Left cardiac atrium (tissue), 4 donors: ENCODE results near the gene CDC14A. TPM values are rescaled to one million over a fixed set of nuclear protein-coding genes. Genes with fewer than 3 reads are reported as not detected.
A peak's percentile ranks its signal among the peaks of the same experiment; 100 is the strongest.
"Not testable (repeated sequence)": the region's sequence is repeated elsewhere in the genome, so short reads cannot be mapped to it uniquely, and the experiment has no call there.

Experiments used
- ATAC-seq, 2 donors: fragments of 200-7000 bp; cut with Tn5 transposase; one replicate each; pipeline ENCODE4 v1.9.1; 2020; ENCODE audit warnings: mild to moderate bottlenecking in 2 of 2, moderate library complexity in 2 of 2
- DNase-seq: peaks from one replicate; pipeline ENCODE4 v3.0.0-alpha.2; 2020
- intact Hi-C, 2 donors: fragments of 100-400 bp; cut with DNase I; formaldehyde crosslinking; loops; one replicate each; pipeline versions ENCODE4 v1.14.1 to v1.15.1; 2022 to 2023
- long read RNA-seq: library from polyadenylated mRNA; unstranded; transcript quantifications from one replicate; pipeline ENCODE4 v2.0.0, GENCODE V29; 2021
- total RNA-seq, 2 donors: library from RNA; stranded (reverse); fragmentation: NEBNext Ultra II Directional; extraction: Animal tissue kit (Norgen Biotek cat#: 25700); gene quantifications; one replicate each; pipeline ENCODE4 v1.2.1, GENCODE V29; 2021
- donor health status: DM: no; HTN: yes; CAD: no.
- donor health status: DM: no; HTN: yes; CAD: no; lungs with severe emphysema.
- donor health status: DM: yes; HTN: yes; CAD: no.
- donor health status: Dilated cardiomyopathy.

Gene CDC14A, protein sequence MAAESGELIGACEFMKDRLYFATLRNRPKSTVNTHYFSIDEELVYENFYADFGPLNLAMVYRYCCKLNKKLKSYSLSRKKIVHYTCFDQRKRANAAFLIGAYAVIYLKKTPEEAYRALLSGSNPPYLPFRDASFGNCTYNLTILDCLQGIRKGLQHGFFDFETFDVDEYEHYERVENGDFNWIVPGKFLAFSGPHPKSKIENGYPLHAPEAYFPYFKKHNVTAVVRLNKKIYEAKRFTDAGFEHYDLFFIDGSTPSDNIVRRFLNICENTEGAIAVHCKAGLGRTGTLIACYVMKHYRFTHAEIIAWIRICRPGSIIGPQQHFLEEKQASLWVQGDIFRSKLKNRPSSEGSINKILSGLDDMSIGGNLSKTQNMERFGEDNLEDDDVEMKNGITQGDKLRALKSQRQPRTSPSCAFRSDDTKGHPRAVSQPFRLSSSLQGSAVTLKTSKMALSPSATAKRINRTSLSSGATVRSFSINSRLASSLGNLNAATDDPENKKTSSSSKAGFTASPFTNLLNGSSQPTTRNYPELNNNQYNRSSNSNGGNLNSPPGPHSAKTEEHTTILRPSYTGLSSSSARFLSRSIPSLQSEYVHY
- 1 to 10 TPM; 4.5 to 4.7 TPM for total RNA-seq
- long read RNA-seq, result 0 reads

DNA sequence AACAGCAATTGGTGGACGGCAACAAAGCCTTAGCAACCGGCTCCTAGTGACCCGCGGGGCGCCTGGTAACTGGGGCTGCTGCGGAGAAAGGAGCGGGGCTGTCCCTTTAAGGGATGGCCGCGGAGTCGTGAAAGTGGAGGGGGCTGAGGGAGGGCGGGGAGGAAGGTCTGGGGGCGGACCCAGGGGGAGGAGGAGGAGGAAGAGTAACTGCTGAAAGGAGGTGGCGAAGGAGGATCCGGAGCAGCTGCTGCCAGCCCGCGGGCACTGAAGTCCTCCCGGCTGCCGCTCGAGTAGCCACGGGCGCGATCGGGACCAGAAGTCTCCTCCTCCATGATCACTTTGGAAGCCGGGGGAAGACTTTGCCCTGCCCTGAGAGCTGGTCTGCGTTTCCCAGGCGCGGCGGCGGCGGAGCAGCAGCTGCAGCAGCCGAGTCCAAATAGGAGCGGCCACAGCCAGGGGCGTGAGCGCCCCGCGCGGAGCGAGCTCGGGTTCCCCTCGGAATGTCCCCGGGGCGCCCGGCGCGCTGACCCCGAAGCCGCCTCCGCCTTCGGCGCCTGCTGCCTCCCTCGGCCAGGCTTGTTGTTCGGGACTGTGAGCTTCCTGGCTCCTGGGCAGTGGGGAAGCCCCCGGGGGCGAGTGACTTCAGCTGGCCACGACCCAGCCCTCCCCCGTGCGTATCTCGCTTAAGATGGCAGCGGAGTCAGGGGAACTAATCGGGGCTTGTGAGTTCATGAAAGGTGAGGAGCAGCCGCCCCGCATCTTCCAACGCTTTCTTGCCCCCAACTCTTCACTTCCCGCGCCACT lies at the start of gene CDC14A:
CDC14A (plus strand) TSS at position 240 of the 804 bp plus-strand sequence; CDS start at position 689, 449 bp downstream.
- intact Hi-C loops, result loop anchor here in 1 of 2 donors (5.0 to 10.0 kb wide), 2 partner anchors 85 to 108 kb away; partner anchors contain the start of genes DBT and RTCA
- ATAC-seq (peak; percentile 93 to 94), DNase-seq (peak; percentile 94)

DNA sequence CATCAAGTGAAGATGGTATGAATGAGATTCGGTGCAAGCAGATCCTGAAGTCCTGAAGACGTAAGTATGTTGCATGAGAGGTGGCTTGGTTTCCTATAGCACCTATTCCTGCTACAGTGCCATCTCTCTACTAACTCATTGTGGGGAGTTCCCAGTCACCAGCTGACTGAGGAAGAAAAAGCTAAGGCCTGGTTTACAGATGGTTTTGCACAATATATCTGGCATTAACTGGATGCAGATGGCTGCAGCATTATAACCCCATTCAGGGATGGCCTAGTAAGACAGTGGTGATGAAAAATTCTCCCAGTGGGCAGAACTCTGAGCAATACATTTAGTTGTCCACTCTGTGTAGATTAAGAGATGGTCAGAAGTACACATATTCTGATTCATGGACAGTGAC lies 49.6 kb upstream of the CDC14A start:
- intact Hi-C loops, result no loop called here
- no peak for DNase-seq
- no peak for ATAC-seq

DNA sequence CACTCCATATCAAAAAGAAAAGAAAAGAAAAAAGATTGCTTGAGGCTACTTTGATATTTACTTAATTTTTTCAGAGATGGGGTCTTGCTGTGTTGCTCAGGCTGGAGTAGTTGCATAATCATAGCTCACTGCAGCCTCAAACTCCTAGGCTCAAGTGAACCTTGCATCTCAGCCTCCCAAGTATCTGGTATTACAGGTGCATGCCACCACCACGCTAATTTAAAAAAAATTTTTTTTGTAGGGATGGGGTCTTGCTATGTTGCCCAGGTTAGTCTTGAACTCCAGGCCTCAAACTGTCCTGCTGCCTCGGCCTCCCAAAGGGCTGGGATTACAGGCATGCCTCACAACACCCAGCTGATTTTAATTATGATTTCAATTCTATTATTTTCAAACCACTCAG lies 48.1 kb upstream of the CDC14A start:
- DNase-seq (no peak), ATAC-seq (no peak)
- intact Hi-C loops, result no loop called here

DNA sequence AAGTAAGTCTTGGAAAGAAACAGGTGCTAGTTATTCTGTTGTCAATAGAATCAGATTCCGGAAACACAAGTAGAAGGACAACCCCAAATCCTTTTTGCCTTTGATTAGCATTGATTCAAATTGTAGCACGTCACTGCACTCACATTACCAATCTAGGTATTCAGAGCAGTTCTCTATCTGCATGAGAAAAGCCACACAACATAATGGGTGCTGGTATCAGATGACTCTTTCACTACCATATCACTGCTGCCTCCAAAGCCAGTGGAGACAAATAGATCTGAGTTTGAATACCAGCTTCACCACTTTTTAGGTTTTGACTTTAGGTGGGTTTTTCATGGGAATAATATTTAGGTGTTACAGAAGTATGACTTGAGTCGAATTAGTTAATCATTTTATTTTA lies 47.4 kb upstream of the CDC14A start:
- DNase-seq (no peak), ATAC-seq (no peak)
- intact Hi-C loops, result no loop called here

DNA sequence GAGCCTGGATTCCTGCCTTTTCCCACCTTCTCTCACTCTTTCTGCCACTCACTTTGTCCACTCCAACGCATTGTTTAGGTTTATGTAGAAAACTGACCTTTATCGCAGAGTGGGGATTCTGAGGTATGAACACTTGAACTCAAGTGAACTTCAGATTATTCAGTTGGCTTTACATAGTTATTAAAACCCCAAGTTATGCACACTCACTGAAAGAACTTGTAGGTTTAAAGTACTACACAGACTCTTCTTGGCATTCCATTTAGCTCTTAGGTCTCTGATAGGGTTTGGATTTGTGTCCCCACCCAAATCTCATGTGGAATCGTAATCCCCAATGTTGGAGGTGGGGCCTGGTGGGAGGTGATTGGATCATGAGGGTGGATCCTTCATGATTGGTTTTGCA lies 46.4 kb upstream of the CDC14A start:
- ATAC-seq, result no peak
- DNase-seq, result no peak
- intact Hi-C loops, result no loop called here

DNA sequence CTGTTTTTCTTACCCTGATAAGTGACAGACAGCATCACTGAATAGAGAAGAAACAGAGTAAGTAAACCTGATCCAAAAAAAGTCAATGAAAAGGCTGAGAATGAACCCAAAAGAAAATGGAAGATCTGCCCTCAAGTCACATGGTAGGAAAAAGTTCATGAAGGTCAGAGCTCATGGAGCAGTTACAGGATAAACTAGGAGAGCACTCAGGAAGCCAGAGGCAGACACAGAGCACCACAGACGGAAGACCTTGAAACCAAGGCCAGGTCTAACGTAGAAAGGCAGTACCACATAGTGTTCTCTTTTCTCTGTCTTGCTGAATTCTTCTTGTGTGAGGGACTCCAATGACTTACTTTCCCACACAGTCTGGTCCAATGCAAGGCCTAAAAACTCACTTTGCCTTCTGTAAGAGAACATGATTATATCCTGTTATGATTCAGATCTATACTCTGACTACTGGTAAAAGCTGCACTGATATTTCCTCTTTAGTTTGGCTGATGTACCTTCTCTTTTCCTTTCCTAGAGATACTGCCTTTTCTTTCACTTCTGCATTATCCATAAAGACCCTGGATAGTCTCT lies 45.5 kb upstream of the CDC14A start:
- intact Hi-C loops, result no loop called here
- no peak for DNase-seq
- ATAC-seq, result no peak

DNA sequence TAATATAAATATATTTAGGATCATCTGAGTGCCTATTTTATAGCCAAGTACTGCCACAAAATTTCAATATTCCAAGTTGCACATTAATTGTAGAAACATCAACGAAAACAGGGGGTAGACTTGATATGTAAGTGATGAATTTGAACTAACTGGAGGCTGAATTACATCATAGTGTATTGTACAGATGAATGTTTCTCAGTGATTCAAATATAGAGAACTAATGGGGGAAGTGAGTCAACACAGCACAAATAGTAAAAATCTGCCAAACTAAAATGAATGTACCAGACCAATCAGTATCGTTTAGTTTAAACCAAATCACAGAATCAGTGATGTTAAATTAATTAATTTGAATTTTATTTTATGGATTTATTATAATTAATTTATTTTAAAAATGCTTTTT lies 43.5 kb upstream of the CDC14A start:
- DNase-seq (no peak), ATAC-seq (no peak)
- intact Hi-C loops, result no loop called here

DNA sequence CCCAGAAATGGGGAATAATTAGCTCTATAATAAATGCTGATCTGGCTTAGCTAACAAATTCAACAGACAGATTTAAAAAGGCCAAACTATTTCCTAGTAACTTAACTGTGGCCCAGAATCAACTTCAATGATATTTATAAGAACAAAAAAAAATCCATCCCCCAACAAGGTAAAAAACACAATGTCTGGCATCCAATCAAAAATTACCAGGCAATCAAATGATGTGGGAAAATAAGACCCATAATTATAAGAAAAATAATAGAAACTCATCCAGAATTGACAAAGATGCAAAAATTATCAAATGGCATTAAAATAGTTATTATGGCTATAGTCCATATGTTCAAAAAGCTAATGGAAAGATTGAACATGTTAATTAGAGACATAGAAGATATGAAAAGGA lies 42.4 kb upstream of the CDC14A start:
- DNase-seq (no peak), ATAC-seq (no peak)
- intact Hi-C loops, result no loop called here

DNA sequence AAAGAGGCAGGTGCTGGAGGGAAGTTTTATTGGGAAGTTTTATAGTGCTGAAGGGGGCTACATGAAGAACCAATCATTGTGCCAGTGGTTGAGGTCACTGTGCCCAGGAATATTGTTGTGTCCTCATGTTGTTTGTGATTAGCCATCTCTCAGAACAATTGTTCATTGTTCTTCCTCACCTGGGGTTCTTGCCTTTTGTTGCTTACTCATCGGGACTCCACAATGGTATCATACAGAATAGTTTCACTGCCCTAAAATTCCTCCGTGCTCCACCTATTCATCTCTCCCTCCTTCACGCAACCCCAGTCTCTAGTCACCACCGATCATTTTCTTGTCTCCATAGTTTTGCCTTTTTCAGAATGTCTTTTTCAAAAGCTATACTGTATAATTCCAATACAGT lies 38.9 kb upstream of the CDC14A start:
- DNase-seq (no peak), ATAC-seq (no peak)
- intact Hi-C loops, result no loop called here

DNA sequence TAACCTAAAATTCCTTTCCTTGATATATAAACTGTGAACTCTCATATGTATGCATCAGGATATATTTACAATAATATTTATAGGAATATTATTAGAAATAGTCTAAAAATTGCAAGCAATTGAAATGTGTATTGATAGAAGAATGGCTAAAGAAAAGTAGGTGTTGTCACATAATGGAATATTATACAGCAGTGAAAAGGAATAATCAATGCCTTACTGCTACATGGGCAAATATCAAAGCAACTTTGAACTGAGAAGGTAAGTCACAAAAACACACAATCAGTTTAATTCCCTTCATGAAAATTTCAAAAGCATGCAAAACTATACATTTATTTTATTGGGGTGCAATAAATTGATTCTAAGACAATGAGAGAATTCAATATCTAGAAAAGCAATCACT lies 35.7 kb upstream of the CDC14A start:
- intact Hi-C loops, result no loop called here

DNA sequence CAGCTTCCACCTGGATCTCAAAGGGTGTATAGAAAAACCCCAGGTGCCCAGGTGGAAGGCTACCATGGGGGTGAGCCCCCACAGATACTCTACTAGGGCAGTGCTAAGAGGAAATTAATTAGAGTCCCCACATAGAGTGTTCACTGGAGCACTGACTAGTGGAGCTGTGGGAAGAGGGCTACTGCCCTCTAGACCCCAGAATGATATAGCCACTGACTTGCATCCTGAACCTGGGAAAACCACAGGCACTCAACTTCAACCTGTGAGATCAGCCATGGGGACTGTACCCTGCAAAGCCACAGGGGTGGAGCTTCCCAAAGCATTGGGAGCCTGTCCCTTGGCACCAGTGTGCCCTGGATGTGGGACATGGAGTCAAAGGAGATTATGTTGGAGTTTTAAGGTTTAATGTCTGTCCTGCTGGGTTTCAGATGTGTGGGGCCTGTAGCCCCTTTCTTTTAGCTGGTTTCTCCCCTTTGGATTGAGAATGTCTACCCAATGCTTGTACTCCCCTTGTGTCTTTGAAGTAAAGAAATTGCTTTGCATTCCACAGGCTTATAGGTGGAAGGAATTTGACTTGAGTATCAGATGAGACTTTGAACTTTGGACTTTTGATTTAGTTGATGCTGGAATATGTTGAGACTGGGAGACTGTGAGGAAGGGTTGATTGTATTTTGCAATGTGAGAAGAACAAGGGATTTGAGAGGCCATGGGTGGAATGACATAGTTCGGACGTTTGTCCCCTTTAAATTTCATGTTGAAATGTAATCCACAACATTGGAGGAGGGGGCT lies 31.8 kb upstream of the CDC14A start:
- intact Hi-C loops, result no loop called here
- ATAC-seq (no peak), DNase-seq (no peak)

More for the DNA sequence above, 35.7 kb upstream of the CDC14A start:
- DNase-seq (no peak), ATAC-seq (no peak)

DNA sequence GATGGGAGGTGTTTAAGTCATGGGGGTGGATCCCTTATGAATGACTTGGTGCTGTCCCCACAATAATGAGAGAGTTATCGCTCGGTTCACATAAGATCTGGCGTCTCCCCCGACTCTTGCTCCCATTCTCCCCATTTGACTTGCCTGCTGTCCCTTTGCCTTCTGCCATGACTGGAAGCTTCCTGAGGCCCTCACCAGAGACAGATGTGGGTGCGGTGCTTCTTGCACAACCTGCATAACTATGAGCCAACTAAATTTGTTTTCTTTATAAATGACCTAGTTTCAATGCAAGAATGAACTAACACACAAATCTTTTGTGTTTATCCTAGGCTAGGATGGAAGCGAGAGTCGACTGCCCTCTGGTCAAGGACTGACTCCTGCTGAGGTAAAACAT lies 31.2 kb upstream of the CDC14A start:
- ATAC-seq, result no peak
- intact Hi-C loops, result no loop called here
- DNase-seq, result no peak

DNA sequence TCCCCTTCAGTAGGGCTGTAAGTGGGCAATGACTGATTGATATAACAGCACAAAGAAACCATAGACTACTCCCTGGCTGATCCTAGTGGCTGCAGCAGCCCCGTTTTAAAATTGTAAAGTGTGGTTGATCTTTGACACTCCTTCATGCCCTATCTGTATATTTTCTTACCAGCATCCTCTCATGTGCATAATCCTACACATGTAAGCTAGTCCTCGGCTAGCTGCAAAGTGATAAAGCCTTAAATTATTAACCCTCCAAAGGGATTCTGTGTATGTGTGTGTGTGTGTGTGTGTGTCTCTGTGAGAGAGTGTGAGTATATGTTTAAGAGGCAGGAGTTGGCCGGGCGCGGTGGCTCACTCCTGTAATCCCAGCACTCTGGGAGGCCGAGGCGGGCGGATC lies 30.8 kb upstream of the CDC14A start:
- intact Hi-C loops, result no loop called here
- ATAC-seq, result no peak
- no peak for DNase-seq

DNA sequence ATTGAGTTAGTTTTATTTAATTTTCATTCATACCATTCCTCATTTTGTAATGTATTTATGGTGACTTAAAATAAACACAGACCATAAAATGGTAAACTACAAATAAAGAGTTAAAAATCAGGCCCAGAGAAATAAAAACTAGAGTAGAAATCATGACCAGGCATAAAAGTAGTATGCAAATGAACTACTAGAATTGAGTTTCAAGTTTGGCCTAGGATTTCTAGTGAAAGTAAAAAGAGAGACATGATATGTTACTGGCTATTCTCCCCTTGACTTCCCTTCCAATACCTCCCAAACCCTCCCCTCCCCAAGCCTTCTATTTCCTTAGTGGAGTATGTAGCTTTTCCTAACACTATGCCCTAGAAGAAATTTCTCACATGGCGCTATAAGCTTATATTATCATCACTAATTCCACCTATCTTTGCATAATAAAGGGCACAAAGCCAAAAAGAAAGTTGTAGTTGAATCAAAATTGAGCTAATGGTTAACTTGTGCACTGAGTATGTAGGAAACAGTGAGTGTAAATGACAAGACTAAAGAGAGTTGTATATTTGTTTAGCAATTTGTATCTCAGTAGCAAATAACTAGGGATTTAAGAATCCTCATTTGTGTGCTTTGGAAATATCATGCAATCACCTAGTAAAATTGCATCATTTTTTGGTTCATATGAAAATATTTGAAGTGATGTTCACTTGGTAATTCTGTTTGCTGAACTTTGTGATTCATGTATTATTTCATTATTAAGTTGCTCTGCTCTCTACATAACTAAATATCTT lies 29.7 kb upstream of the CDC14A start:
- ATAC-seq (peak in 1 of 2 donors; percentile 53), DNase-seq (no peak)
- intact Hi-C loops, result no loop called here

DNA sequence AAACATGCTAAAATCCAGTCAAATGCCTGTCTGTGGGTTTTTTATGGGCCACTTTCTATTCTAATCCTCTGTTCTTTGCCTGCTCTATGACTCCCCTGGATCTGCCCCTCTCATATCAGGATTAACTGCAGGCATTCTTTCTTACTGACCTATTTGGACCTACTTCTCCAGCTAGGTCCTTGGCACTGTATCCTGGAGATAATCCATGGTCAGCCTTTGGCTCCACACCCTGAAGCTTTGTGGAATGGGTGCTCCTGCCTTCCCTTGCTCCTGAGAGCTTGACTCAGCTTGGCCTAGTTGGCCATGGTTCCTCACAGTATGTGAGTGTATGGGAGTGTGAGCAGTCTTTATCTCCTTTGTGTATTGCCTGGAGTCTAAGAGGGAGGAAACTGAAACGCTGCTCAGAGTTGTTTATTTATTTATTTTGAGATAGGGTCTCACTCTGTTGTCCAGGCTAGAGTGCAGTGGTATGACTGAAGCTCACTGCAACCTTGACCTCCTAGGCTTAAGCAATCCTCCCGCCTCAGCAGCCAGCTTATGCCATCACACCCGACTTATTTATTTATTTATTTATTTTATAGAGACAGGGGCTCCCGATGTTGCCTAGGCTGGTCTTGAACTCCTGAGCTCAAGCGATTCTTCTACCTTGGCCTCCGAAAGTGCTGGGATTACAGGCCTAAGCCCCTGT lies 28.7 kb upstream of the CDC14A start:
- peak; percentile 77 to 96 for ATAC-seq
- peak; percentile 36 for DNase-seq
- intact Hi-C loops, result no loop called here

DNA sequence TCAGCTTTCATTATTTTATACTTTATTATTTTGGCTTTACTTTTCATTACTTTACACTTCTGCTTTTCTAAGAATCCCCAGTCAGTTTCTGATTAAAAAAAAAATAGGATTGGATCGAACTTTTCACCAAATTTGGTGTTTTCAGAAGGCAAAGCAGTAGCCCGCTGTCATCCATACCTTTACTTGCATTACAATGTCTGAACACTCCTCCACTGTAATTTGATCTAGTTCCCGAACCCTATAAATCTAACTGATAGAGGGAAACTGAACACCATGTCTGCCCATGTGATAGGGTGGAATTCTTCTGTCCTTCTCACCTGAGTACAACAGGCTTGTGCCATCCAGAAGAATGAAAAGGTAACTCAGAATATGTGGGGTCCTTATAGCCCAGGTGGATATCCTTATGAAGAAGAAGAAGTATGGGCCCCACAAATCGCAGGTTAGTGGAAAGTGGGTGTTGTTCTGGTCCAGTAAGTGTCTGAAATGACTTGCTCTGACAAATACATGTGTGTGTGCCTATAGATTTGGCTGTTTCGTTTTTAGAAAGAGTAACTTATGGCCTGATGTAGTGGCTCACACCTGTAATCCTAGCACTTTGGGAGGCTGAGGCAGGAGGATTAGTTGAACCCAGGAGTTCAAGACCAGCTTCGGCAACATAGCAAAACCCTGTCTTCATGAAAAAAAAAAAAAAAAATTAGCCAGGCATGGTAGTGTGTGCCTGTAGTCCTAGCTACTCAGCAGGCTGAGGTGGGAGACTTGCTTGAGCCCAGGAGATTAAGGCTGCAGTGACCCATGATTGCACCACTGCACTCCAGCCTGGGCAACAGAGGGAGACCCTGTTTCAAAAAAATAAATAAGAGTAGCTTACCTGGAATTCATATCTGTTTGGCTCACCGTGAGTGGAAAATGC lies 26.6 kb upstream of the CDC14A start:
- ATAC-seq (no peak), DNase-seq (no peak)
- intact Hi-C loops, result no loop called here

DNA sequence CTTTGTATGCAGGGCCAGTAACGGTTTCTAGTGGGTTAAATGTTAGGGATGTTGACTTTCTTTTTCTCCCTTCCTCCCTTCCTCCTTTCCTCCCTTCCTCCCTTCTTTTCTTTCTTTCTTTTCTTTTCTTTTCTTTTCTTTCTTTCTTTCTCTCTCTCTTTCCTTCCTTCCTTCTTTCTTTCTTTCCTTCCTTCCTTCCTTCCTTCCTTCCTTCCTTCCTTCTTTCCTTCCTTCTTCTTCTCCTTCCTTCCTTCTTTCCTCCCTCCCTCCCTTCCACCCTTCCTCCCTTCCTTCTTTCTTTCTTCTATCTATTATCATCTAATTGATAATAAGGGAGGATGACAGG lies 26.0 kb upstream of the CDC14A start:
- ATAC-seq, intact Hi-C loops, DNase-seq: not testable (repeated sequence)
